GM18870 (cell line): ENCODE measurements around the gene LCAT.

Experiments used
- ATAC-seq: cut with Tn5 transposase; IDR thresholded peaks from one replicate; pipeline ENCODE4 v1.9.1; 2021; ENCODE audit warnings: moderate library complexity; ENCODE audit not compliant: unreplicated experiment

The LCAT gene

DNA sequence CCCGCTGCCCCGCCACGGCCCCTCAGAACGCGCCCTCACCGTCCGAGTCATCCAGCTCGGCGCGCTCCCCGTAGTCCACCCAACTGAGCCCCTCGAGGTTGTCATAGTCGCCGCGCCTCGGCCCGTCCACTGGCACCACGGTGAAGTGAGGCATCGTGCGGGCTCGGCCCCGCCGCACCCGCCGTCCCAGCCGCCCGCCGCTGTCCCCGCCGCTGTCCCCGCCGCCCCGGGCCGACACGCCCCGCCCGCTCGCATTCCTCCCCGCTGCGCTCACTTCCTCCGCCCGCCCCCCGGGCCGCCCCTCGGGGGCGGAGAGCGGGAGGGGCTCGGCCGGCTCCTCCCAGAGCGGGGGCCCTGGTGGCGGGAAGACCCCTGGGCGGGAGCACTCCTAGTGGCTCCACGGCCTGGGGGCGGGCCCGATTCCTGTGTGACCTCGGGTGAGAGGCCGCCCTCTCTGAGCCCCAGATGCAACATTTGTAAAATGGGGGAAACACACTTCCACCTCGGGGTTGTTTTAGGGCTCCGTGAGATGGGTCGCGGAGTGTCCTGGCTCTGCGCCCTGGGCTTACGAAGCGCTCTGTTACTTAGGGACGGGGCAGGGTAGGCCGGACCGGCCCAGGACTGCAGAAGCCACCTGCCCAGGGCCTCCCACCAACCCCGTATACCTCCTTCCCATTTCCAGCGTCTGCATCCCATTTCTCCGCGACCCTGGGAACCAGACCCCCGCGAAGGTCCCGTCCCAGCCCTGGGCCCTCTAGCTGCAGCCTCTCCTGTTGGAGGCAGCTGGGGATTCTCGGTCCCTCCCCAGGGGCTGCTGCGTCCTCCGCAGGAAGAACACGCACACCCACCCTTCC is 24.7 kb upstream of the LCAT start, which contains the start of gene SLC12A4:
Gene SLC12A4, minus strand, starts transcription at position 238 of the 854 bp plus-strand sequence. Its CDS starts 84 bp downstream, at position 154.
- ATAC-seq: no peak

DNA sequence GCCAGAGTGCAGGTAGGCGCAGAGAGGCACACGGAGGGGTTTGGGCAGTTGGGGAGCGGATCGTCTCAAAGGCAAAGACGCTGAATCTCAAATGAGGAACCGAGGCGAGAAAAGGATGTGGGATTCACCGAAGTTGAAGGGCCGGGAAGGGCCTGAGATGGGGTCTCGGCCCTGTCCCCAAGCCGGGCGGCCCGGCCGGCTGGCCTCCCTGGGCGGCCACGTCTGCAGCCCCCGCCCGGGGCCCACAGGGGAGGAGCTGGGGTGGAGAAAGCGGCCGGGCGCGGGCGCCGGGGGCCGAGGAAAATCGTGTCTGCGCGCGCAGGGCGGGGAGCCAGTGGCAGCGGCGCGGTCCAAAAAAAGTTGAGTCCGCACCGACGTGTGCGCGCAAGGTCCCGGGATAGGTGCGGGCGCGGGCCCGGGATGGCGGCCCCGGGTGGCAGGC is 24.1 kb upstream of the LCAT start:
- ATAC-seq: no peak

DNA sequence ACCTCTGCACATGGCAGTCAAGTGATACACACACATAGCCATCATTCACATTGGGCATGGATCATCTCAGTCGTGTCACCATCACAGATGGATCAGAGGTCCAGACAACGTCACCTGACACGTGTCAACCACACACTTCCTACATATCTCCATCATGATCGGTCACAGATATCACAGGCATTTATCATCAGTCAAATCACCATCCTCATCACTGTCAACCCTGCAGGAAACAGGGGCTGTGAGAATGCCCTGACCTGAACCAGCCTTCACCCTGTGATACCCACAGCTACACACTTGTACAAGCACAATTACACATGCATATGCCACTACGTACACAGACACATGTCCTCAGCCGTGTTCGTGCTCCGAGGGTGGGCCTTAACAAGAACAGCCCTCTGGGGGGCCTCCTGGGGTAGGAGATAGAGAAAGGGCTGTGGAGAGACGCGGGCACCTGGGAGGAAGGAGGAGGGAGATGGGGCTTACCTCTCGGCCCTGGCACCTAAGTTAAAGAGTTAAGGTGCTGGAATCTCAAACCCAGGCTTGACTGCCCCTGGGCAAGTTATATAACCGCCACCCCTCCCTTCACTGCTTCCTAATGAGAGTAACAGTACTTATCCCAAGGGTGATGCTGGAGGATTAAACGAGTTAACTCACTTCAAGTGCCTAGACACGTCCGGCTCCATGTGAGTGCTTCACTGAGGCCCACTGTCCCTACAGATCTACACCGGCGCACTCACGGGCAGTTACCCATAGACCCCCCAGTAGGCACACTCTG is 23.4 kb upstream of the LCAT start:
- no peak for ATAC-seq

DNA sequence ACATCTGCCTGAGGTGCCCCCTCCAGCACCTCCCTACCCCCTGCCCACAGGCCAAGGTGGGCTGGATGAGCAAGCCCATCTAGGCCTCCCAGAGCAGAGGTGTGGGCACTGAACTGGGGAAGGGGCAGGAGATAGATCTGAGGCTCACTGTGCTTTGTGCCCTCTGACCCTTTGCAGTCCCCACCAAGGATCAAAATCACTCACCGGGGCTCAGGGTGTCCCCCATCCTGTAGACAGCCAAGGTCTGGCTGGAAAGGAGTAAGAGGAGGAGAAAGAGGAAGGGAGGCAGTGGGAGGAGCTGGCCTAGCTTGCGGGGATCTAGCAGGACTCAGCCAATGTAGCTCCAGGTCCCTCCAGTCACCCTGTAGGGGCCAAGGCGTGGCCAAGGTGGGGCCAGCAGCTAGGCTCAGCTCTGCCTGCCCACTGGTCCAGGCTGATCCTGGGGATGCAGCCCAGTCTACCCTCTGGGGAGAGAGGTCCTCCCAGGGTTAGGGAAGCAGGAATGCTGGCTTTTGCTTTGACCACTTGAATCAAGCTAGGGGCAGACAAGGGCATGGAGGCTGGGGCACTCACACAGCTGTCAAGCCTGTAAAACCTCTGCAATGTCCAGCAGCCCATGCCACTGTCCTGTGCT is 22.7 kb upstream of the LCAT start:
- ATAC-seq: no peak

DNA sequence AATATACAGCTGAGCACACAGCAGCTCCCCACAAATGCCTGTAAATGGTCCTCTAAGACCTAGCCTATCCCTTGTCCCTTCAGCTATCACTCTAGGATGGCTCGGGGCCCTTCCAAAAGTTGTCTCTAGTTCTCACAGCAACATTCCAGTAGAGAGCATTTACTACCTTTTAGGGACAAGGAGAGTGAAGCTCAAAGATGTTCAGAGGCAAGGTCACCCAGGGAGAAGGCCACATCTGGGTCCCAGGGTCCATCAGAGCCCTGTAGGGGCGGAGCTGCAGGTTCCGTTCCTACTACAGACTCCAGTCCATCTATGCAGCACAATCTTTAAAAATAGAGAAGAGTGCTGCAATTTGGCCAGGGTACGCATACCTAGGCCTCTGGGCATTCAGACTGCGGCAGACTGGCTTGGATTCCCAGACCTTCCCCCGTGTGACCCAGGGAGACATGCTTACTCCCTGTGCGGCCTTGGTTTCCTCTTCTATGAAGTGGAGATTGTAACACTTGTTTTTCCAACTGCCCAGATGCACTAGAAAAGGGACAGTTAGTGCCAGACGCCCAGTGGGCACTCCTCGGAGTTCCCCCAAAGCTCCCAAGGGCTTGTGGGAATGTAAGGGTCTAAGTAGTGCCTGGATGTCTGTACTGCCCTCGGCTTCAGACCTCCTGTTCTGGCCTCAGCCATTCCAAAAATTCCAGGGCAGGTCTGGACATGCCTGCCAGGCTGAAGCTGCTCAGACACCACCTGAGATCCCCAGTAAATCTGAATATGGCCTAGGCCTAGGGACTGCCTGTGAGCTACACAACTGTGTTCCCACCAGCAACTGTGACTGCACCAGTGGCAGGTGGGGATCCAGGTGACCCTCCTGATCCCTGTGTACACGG is 22.0 kb upstream of the LCAT start:
- no peak for ATAC-seq

DNA sequence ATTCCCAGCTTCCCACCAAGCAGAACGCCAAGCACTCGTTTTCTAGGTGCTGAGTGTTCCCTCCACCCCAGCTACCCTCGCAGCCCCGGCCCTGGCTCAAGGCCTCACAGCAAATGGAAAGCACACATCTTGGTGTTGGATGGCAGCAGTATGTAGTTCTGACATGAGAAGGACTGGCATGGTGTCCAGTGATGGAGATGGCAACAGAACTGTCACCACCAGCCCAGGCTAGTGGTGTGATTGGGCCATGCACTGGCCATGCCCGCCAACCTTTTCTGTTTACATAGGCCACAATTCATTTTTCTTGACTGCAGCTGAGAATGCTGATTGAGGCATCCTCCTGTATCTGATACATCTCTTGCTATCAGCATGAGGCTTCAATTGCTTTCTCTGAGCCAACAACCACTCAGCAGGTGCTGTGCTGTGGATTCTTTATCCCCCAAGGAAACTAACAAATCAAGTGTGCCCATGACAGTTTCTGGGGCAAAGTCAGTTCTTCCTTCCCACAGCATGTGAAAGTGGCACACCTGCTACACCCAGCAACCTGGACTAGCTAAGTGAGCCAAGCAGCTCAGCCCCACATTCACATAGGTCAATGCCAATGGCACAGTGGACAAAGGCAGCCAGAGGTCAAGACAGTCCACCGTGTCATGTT is 20.7 kb upstream of the LCAT start:
- no peak for ATAC-seq

DNA sequence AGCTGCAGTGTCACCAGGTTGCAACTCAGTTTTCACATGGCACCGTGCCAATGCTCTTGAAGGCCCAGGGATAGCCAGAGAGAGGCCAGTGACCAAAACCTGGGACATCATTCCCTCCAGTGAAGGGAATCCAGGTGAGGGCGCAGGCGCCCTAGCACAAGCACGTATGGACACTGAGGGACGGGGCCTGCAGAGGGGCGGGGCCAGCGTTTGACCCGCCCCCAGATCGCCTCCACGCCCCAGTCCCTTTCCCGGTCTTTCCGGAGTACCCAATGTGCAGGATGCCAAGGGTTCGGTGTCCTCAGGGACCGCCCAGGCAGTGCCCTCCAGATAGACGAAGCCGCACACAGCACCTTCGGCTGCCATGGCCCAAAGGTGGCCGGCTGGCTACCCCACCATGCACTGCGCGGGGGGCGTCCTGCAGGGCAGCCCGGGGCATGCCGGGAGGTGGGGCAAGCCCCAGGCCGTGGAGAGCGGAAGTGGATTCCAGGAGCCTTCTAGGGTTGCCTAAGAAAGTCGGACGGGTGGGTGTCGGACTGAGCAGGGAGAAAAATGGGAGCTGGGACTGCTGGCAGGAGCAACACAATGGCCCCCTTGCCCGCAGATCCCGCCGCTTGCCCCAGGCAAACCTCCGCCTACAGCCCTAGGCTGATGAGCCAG is 19.9 kb upstream of the LCAT start:
- ATAC-seq: no peak

DNA sequence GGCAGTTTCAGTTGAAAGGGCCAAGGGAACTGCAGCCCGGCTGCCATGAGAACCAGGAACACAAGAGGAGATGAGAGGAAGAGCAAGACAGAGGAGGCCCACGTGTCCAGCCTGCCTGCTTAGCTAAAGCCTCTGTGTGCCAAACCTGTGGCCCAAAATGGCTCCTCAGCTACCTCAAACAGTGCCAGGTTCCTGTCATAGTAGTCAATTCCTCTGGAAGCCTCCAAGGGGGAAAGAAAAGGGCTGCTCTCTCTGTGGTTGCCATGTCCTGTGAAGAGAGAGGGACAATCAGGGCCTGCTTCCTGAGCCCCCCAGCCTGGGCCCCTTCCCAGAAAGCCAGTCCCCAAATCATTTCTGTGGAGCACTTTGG is 19.4 kb upstream of the LCAT start:
- ATAC-seq: no peak

DNA sequence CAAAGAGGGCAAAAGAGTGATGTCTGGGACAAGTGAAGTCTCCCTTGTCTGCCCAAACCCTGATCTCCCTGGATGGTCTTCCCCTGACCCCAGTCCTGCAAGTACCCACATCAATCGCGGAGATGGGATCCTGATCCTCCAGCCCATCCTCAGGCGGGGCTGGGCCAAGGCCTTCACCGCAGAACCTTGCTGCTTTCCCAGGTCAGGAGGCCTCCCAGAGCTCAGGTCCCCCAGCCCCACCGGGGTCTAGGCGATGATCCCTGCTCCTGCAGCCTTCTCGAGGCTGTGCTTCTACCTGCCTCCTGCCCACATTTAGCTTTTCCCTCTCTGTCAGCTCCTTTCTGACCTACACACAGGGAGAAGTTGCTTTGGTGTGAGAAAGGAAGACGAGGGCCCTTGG is 18.2 kb upstream of the LCAT start:
- ATAC-seq: no peak

DNA sequence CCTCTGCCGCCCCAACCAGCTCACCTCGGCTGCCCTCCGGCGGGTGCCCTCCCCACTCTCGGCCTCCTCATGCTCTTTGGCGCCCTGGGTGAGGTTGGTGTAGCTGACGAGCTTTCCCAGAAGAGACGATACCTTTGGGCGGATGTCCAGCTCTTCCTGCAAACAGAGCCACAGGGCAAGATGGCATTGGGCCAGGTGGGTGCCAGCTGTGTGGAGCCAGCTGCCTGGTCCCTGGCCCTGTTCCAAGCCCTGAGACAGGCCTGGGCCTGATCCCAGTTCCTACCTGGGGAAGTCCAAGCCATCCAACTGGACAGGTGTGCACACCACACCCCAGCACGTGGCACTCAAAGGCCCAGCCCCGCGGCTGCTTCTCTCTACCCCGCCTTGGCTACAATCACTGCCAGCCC is 17.6 kb upstream of the LCAT start:
- ATAC-seq: no peak

DNA sequence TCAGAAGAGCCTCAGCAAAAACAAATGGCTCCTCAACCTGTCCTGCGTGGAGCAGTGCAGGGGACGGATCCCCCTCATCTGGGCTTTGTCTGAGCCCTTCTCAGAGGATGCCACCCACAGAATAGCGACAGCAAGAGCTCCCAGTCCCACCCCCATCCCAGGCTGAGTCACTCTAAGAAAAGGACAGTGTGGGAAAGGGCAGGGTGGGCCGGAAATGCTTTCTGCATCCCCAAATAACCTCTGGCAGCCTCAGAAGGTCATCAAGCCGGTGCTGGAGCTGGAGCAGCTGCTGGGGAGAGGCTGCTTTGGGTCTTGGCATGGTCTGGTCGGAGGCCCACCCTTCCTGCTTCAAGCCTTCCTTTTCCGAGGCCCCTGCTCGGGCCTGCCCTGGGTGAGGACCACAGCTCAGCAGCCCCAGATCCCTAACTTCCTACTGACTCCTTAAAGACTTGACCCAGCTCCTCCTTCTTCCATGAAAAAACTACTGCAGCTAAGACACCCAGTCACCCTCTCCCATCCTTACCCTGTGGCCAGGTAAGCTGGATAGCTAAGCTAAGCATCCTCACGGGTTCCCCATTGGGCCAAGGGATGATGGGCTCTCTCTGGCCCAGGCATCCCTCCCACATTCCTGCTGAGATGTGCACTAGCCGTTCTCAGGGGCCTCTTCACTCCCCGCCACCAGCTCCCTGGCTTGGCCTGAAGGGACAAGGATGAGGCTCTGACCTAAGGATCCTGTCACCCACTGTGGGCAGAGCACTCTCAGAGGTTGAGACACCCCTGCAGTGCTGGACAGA is 15.8 kb upstream of the LCAT start:
- no peak for ATAC-seq

DNA sequence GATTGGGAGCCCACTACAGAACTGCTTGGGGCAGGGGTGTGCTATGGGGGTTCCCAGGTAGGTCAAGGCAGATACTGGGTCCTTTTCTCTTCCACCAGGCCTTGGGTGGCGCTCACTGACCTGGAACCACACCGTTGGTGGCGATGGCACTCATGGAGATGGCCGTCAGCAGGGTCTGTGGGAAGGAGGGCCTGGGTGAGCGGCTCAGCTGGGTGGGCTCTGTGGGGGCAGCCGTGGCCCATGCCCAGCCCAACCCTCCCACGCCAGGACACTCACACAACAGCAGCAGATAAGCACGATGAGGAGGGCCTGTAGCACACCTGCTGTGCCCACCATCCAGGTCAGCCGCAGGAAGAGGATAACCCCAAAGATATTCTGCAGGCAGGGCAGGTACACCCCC is 13.7 kb upstream of the LCAT start:
- ATAC-seq: no peak

DNA sequence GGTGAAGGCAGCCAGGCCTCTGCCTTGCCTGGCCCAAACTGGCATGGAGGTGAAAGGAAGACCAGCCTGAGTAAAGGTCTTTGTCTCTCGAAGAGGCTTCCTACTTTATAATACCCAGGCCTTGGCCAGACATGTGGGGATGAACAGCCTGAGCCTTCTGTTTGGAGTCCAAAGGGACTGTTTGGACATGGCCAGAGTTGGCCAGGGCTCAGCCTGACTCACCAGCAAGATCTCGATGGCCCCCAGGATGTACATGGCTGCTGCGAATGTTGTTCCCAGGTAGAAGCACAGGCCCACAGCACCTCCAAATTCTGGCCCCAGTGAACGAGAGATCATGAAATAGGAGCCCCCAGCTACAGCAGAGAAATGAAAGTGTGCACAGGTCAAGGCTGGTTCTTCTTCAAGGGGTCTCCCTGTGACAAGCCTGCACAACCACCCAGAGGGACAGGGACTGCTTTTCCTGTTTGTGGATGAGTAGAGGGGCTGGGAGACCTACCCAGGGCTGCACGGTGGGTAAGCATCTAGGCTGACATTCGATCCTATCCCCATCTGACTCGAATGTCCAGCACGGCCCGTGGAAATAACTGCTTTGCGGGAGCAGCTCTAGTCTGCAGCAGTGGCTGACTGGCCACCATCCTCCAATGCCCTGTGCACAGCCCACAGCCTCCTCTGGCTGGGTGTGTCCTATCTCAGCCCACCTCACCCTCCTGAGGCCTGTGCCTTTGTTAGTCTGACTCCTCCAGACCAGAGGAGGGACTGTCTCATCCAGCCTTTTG is 10.7 kb upstream of the LCAT start:
- ATAC-seq: no peak

DNA sequence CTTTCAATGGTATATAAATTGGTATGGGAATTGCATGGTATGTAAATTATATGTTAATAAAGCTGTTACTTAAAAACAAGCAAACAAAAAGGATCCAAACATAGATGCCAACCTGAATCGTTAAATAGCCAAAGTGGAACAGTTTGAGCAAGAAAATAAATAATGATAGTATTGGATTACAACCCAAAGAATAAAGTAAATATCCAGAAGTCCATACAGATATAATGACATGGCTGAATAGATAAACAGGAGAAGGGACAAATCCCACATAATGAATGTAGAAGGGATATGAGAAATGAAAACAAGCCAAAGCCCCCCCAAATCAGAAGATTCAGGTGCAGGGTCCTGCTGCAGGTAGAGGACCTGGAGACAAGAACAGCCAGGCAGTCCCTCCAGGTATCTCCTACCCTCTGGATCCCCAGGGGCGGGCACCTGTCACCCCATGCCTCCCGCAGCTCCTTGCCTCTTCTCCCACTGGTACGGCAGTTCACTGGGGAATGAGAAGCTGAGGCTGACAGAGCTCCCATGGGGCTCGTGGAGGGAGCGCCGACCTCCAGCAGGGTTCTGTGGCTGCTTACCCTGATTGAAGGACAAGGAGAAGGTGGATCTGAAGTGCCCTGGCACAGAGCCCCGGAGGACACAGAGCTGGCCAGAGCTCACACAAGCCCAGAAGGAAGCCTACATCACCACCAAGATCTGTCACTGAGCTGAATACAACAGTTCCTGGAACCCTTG is 9.9 kb upstream of the LCAT start:
- no peak for ATAC-seq

DNA sequence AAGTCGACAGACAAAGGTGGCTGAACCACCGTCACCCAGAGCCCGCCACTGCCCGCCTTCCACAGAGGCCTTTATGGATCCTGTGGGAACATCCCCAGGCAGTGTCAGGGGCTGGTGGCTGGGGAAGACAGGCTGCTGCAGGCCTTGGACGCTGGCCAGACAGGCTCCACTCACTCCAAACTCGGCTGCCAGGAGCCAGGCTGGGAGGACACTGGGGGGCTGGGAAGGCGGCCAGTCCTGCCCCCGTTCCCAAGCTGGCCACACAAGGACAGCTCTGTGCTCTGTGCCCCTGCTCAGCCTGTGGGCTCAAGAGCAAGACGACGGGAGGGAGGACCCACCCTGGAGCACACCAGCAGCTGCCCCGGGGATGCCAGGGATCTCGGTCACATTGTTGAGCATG is 7.6 kb upstream of the LCAT start:
- no peak for ATAC-seq

DNA sequence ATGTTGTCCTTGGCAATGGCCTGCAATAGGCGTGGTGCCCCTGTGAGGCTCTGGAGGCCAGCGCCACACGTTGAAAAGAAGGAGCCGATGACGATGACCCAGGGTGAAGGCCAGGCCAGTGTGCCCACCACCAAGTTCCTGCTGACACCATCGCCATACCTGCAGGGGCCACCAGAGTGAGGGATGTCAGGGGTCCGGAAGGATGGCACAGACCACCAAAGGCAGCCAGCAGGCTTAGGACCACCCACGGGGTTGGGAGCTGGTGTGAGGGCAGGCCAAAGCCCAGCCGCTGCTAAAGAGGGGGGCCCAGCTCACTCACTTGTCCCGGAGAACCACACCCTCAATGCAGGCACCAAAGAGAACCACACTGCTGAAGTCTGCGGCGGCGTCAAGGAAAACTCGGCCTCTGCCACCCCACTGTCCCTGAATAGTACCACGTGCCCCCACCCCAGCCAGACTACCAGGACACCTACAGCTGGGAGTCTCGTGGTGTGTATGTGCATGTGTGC is 6.5 kb upstream of the LCAT start:
- ATAC-seq: no peak

DNA sequence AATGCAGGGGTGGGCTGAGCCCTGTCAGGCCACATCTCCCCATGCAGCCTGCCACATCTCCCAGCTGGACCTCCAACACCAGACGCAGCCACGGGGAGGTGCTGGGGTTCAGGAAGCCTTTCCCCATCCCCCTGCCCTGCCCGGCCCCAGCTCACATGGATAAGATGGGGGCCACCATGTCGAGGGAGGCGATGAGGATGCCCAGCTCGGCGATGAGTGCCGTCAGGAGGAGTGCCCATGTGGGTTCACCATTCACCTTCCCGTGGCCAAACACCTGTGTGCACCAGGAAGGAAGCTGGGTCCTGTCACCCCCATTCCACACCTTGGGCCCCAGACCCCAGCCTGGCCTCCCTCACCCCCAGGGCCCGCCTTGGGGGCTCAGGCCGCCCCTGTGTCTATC is 5.7 kb upstream of the LCAT start:
- ATAC-seq: no peak
